Measurements from ENCODE around the gene KCTD16. TPM values are rescaled to one million over a fixed set of nuclear protein-coding genes. Genes with fewer than 3 reads are reported as not detected.

The KCTD16 gene
- polyA plus RNA-seq, 1 donor, result 2.6 TPM

GRCh38 chr5:144467792-144468191 lies 297.1 kb downstream of the KCTD16 start:
- no peaks in the 10 kb centered on the region for H3K9me3 ChIP-seq (ENCODE audit: control insufficient read depth, low read depth, low read length)
- no peak overlapping the region for H3K27ac ChIP-seq (ENCODE audit: low read length)
- H3K4me1 ChIP-seq (ENCODE audit: control insufficient read depth, insufficient read depth, low read length), result no peaks in the 10 kb centered on the region
- H3K36me3 ChIP-seq (ENCODE audit: control insufficient read depth, insufficient read depth, low read length), result no peaks in the 10 kb centered on the region
- peak; percentile 2 to 37 for DNase-seq
- WGBS (ENCODE audit: insufficient coverage, low lambda C conversion rate), result 0% methylated on average over 1 of the region's 2 CpGs
- no peak overlapping the region for H3K4me3 ChIP-seq (ENCODE audit: low read length)
- H3K27me3 ChIP-seq (ENCODE audit: control insufficient read depth, insufficient read depth, low read length), result no peaks in the 10 kb centered on the region

GRCh38 chr5:144468571-144468970 lies 297.9 kb downstream of the KCTD16 start:
- Histone ChIP-seq H3K27ac (ENCODE audit: low read length) (no peak overlapping the region), H3K36me3 (ENCODE audit: control insufficient read depth, insufficient read depth, low read length) (no peaks in the 10 kb centered on the region), H3K4me3 (ENCODE audit: low read length) (no peak overlapping the region), H3K9me3 (ENCODE audit: control insufficient read depth, low read depth, low read length) (no peaks in the 10 kb centered on the region), H3K27me3 (ENCODE audit: control insufficient read depth, insufficient read depth, low read length) (no peaks in the 10 kb centered on the region), H3K4me1 (ENCODE audit: control insufficient read depth, insufficient read depth, low read length) (no peaks in the 10 kb centered on the region)
- 100% methylated on average over 1 of the region's 4 CpGs for WGBS (ENCODE audit: insufficient coverage, low lambda C conversion rate)
- DNase-seq, result no peak

GRCh38 chr5:144469106-144469505 lies 298.4 kb downstream of the KCTD16 start:
- Histone ChIP-seq H3K36me3 (ENCODE audit: control insufficient read depth, insufficient read depth, low read length) (no peaks in the 10 kb centered on the region), H3K4me3 (ENCODE audit: low read length) (no peak overlapping the region), H3K27me3 (ENCODE audit: control insufficient read depth, insufficient read depth, low read length) (no peaks in the 10 kb centered on the region), H3K9me3 (ENCODE audit: control insufficient read depth, low read depth, low read length) (no peaks in the 10 kb centered on the region), H3K27ac (ENCODE audit: low read length) (no peak overlapping the region), H3K4me1 (ENCODE audit: control insufficient read depth, insufficient read depth, low read length) (no peaks in the 10 kb centered on the region)
- WGBS (ENCODE audit: insufficient coverage, low lambda C conversion rate), result 86% methylated on average over 1 of the region's 4 CpGs
- no peak for DNase-seq

- H3K9me3 ChIP-seq (ENCODE audit: control insufficient read depth, low read depth, low read length), result no peaks in the 10 kb centered on the region
- WGBS (ENCODE audit: insufficient coverage, low lambda C conversion rate), result no CpG with 5 or more reads among the region's 2 CpGs
- no peaks in the 10 kb centered on the region for H3K4me1 ChIP-seq (ENCODE audit: control insufficient read depth, insufficient read depth, low read length)
- no peaks in the 10 kb centered on the region for H3K36me3 ChIP-seq (ENCODE audit: control insufficient read depth, insufficient read depth, low read length)
- H3K27me3 ChIP-seq (ENCODE audit: control insufficient read depth, insufficient read depth, low read length), result no peaks in the 10 kb centered on the region
- no peak for DNase-seq
- no peak overlapping the region for H3K27ac ChIP-seq (ENCODE audit: low read length)
- no peak overlapping the region for H3K4me3 ChIP-seq (ENCODE audit: low read length)
Observed at GRCh38 chr5:144472221-144472620, 301.5 kb downstream of the KCTD16 start.

- Histone ChIP-seq H3K36me3 (ENCODE audit: control insufficient read depth, insufficient read depth, low read length) (no peaks in the 10 kb centered on the region), H3K27ac (ENCODE audit: low read length) (no peak overlapping the region), H3K4me1 (ENCODE audit: control insufficient read depth, insufficient read depth, low read length) (no peaks in the 10 kb centered on the region), H3K27me3 (ENCODE audit: control insufficient read depth, insufficient read depth, low read length) (no peaks in the 10 kb centered on the region), H3K4me3 (ENCODE audit: low read length) (no peak overlapping the region), H3K9me3 (ENCODE audit: control insufficient read depth, low read depth, low read length) (no peaks in the 10 kb centered on the region)
- WGBS (ENCODE audit: insufficient coverage, low lambda C conversion rate), result 92% methylated on average over 7 of the region's 13 CpGs
- no peak for DNase-seq
Observed at GRCh38 chr5:144473650-144474049, 303.0 kb downstream of the KCTD16 start.

GRCh38 chr5:144478565-144478964 lies 307.9 kb downstream of the KCTD16 start:
- no peaks in the 10 kb centered on the region for H3K27me3 ChIP-seq (ENCODE audit: control insufficient read depth, insufficient read depth, low read length)
- no peaks in the 10 kb centered on the region for H3K9me3 ChIP-seq (ENCODE audit: control insufficient read depth, low read depth, low read length)
- H3K27ac ChIP-seq (ENCODE audit: low read length), result no peak overlapping the region
- H3K4me3 ChIP-seq (ENCODE audit: low read length), result no peak overlapping the region
- no peak for DNase-seq
- no peaks in the 10 kb centered on the region for H3K36me3 ChIP-seq (ENCODE audit: control insufficient read depth, insufficient read depth, low read length)
- H3K4me1 ChIP-seq (ENCODE audit: control insufficient read depth, insufficient read depth, low read length), result no peaks in the 10 kb centered on the region

GRCh38 chr5:144481861-144482260 lies 311.2 kb downstream of the KCTD16 start:
- Histone ChIP-seq H3K27me3 (ENCODE audit: control insufficient read depth, insufficient read depth, low read length) (no peaks in the 10 kb centered on the region), H3K27ac (ENCODE audit: low read length) (no peak overlapping the region), H3K4me1 (ENCODE audit: control insufficient read depth, insufficient read depth, low read length) (no peaks in the 10 kb centered on the region), H3K36me3 (ENCODE audit: control insufficient read depth, insufficient read depth, low read length) (no peaks in the 10 kb centered on the region), H3K4me3 (ENCODE audit: low read length) (no peak overlapping the region), H3K9me3 (ENCODE audit: control insufficient read depth, low read depth, low read length) (no peaks in the 10 kb centered on the region)
- DNase-seq, result no peak

- Histone ChIP-seq H3K4me1 (ENCODE audit: control insufficient read depth, insufficient read depth, low read length) (no peaks in the 10 kb centered on the region), H3K27ac (ENCODE audit: low read length) (no peak overlapping the region), H3K9me3 (ENCODE audit: control insufficient read depth, low read depth, low read length) (no peaks in the 10 kb centered on the region), H3K36me3 (ENCODE audit: control insufficient read depth, insufficient read depth, low read length) (no peaks in the 10 kb centered on the region), H3K4me3 (ENCODE audit: low read length) (no peak overlapping the region), H3K27me3 (ENCODE audit: control insufficient read depth, insufficient read depth, low read length) (no peaks in the 10 kb centered on the region)
- 53% methylated on average over 4 of the region's 9 CpGs for WGBS (ENCODE audit: insufficient coverage, low lambda C conversion rate)
- no peak for DNase-seq
Observed at GRCh38 chr5:144484124-144484897, 313.6 kb downstream of the KCTD16 start.

- no peaks in the 10 kb centered on the region for H3K4me1 ChIP-seq (ENCODE audit: control insufficient read depth, insufficient read depth, low read length)
- H3K27ac ChIP-seq (ENCODE audit: low read length), result no peak overlapping the region
- no peak for DNase-seq
- no peaks in the 10 kb centered on the region for H3K27me3 ChIP-seq (ENCODE audit: control insufficient read depth, insufficient read depth, low read length)
- no peak overlapping the region for H3K4me3 ChIP-seq (ENCODE audit: low read length)
- H3K36me3 ChIP-seq (ENCODE audit: control insufficient read depth, insufficient read depth, low read length), result no peaks in the 10 kb centered on the region
- no peaks in the 10 kb centered on the region for H3K9me3 ChIP-seq (ENCODE audit: control insufficient read depth, low read depth, low read length)
- 100% methylated on average over 1 of the region's 2 CpGs for WGBS (ENCODE audit: insufficient coverage, low lambda C conversion rate)
Observed at GRCh38 chr5:144485540-144485939, 314.9 kb downstream of the KCTD16 start.

- Histone ChIP-seq H3K4me1 (ENCODE audit: control insufficient read depth, insufficient read depth, low read length) (no peaks in the 10 kb centered on the region), H3K9me3 (ENCODE audit: control insufficient read depth, low read depth, low read length) (no peaks in the 10 kb centered on the region), H3K27ac (ENCODE audit: low read length) (no peak overlapping the region), H3K4me3 (ENCODE audit: low read length) (no peak overlapping the region), H3K36me3 (ENCODE audit: control insufficient read depth, insufficient read depth, low read length) (no peaks in the 10 kb centered on the region), H3K27me3 (ENCODE audit: control insufficient read depth, insufficient read depth, low read length) (no peaks in the 10 kb centered on the region)
- no peak for DNase-seq
- no CpG with 5 or more reads among the region's 1 CpG for WGBS (ENCODE audit: insufficient coverage, low lambda C conversion rate)
Observed at GRCh38 chr5:144487207-144487606, 316.5 kb downstream of the KCTD16 start.

- Histone ChIP-seq H3K9me3 (ENCODE audit: control insufficient read depth, low read depth, low read length) (no peaks in the 10 kb centered on the region), H3K4me1 (ENCODE audit: control insufficient read depth, insufficient read depth, low read length) (no peaks in the 10 kb centered on the region), H3K27me3 (ENCODE audit: control insufficient read depth, insufficient read depth, low read length) (no peaks in the 10 kb centered on the region), H3K27ac (ENCODE audit: low read length) (no peak overlapping the region), H3K4me3 (ENCODE audit: low read length) (no peak overlapping the region), H3K36me3 (ENCODE audit: control insufficient read depth, insufficient read depth, low read length) (no peaks in the 10 kb centered on the region)
- DNase-seq, result no peak
Observed at GRCh38 chr5:144487761-144488160, 317.1 kb downstream of the KCTD16 start.

Data from large intestine (tissue), 3 donors.